AG10803 (cell line): ENCODE measurements around the gene IL4R.
"Not testable (repeated sequence)": the region's sequence is repeated elsewhere in the genome, so short reads cannot be mapped to it uniquely, and the experiment has no call there.

Experiments
- DNase-seq: peaks from one replicate; pipeline ENCODE4 v3.0.0; 2010; ENCODE audit warnings: low read depth
- H3K4me3 ChIP-seq: 2 replicates; pipeline ENCODE4 v1.5.1; 2011; ENCODE audit warnings: mild to moderate bottlenecking, low read length, control low read depth
- CTCF ChIP-seq: conservative IDR thresholded peaks from 2 replicates; pipeline ENCODE4 v1.5.1; 2011; ENCODE audit warnings: mild to moderate bottlenecking, low read length, control low read depth, inconsistent platforms

Gene IL4R

GRCh38 chr16:27270349-27270748 is 43.4 kb upstream of the IL4R start:
- no peak for DNase-seq
- no peak for TF ChIP-seq CTCF
- no peak overlapping the region for H3K4me3 ChIP-seq

GRCh38 chr16:27272076-27272475 is 41.7 kb upstream of the IL4R start:
- no peak overlapping the region for H3K4me3 ChIP-seq
- no peak for TF ChIP-seq CTCF
- DNase-seq = no peak

- not testable (repeated sequence) for DNase-seq, H3K4me3 ChIP-seq
Measured at GRCh38 chr16:27272697-27273096, 41.1 kb upstream of the IL4R start.

GRCh38 chr16:27273330-27273669 is 40.5 kb upstream of the IL4R start:
- no peak overlapping the region for H3K4me3 ChIP-seq
- no peak for TF ChIP-seq CTCF
- DNase-seq = no peak

GRCh38 chr16:27273670-27274423 is 39.9 kb upstream of the IL4R start:
- H3K4me3 ChIP-seq = no peak overlapping the region
- TF ChIP-seq CTCF = no peak
- DNase-seq = no peak

- not testable (repeated sequence) for H3K4me3 ChIP-seq, DNase-seq
Measured at GRCh38 chr16:27274424-27274874, 39.3 kb upstream of the IL4R start.

- DNase-seq = no peak
- TF ChIP-seq CTCF = no peak
- H3K4me3 ChIP-seq = no peak overlapping the region
Measured at GRCh38 chr16:27275394-27275793, 38.4 kb upstream of the IL4R start.

- no peak for TF ChIP-seq CTCF
- DNase-seq = no peak
- no peak overlapping the region for H3K4me3 ChIP-seq
Measured at GRCh38 chr16:27281243-27281642, 32.5 kb upstream of the IL4R start.
